GM23338 (cell line): ENCODE measurements around the gene TNS3. TPM values are rescaled to one million over a fixed set of nuclear protein-coding genes. Genes with fewer than 3 reads are reported as not detected.

Experiments used
- ATAC-seq: fragments of 200-7000 bp; cut with Tn5 transposase; 3 replicates; pipeline ENCODE4 v1.9.1; 2020
- DNase-seq: peaks from one replicate; pipeline ENCODE4 v3.0.0-alpha.2; 2015; ENCODE audit warnings: low spot score
- H2AFZ ChIP-seq: fragments of 200-600 bp; sonication (generic); 2 replicates; pipeline ENCODE4 v1.8.0; 2016; ENCODE audit warnings: antibody characterized with exemption, mild to moderate bottlenecking, moderate library complexity
- H3F3A ChIP-seq: fragments of 200-600 bp; sonication (generic); replicated peaks from 2 replicates; pipeline ENCODE4 v1.8.0; 2017; ENCODE audit warnings: antibody characterized with exemption, mixed run types, low read depth
- H3K27ac ChIP-seq: fragments of 200-600 bp; sonication (generic); 2 replicates; pipeline ENCODE4 v1.6.1; 2016; ENCODE audit warnings: low read depth
- H3K27me3 ChIP-seq: fragments of 200-600 bp; sonication (generic); 2 replicates; pipeline ENCODE4 v1.8.0; 2016; ENCODE audit warnings: mild to moderate bottlenecking, mixed run types, moderate library complexity; ENCODE audit not compliant: insufficient read depth
- H3K36me3 ChIP-seq: fragments of 200-600 bp; sonication (generic); 2 replicates; pipeline ENCODE4 v1.8.0; 2016; ENCODE audit warnings: mild to moderate bottlenecking; ENCODE audit not compliant: insufficient read depth
- H3K4me1 ChIP-seq: fragments of 200-600 bp; sonication (generic); 2 replicates; pipeline ENCODE4 v1.8.0; 2016; ENCODE audit warnings: mild to moderate bottlenecking, moderate library complexity; ENCODE audit not compliant: insufficient read depth
- H3K4me2 ChIP-seq: fragments of 200-600 bp; sonication (generic); 2 replicates; pipeline ENCODE4 v1.7.1; 2017; ENCODE audit warnings: mixed run types
- H3K4me3 ChIP-seq: fragments of 200-600 bp; sonication (generic); 2 replicates; pipeline ENCODE4 v1.6.1; 2016; ENCODE audit warnings: mixed run types
- H3K79me2 ChIP-seq: fragments of 200-600 bp; sonication (generic); replicated peaks from 2 replicates; pipeline ENCODE4 v1.8.0; 2017; ENCODE audit warnings: mild to moderate bottlenecking; ENCODE audit not compliant: insufficient read depth
- H3K9me2 ChIP-seq: fragments of 200-600 bp; sonication (generic); 2 replicates; pipeline ENCODE4 v1.8.0; 2017; ENCODE audit not compliant: insufficient read depth
- H4K20me1 ChIP-seq: fragments of 200-600 bp; sonication (generic); replicated peaks from 2 replicates; pipeline ENCODE4 v1.8.0; 2017; ENCODE audit warnings: mild to moderate bottlenecking; ENCODE audit not compliant: insufficient read depth
- H3K27ac Mint-ChIP-seq: 2 replicates; pipeline ENCODE4 v1.8.0; 2020; ENCODE audit warnings: inconsistent platforms, mild to moderate bottlenecking, moderate library complexity, mixed read lengths
- H3K27me3 Mint-ChIP-seq: 3 replicates; pipeline ENCODE4 v1.8.0; 2022; ENCODE audit warnings: low read depth, mild to moderate bottlenecking, moderate library complexity, mixed read lengths, inconsistent platforms; ENCODE audit not compliant: insufficient read depth, poor library complexity
- H3K36me3 Mint-ChIP-seq: 3 replicates; pipeline ENCODE4 v1.8.0; 2021; ENCODE audit warnings: low read depth, mild to moderate bottlenecking, inconsistent platforms, moderate library complexity, mixed read lengths
- H3K4me1 Mint-ChIP-seq: 3 replicates; pipeline ENCODE4 v1.8.0; 2020; ENCODE audit warnings: mild to moderate bottlenecking, inconsistent platforms, mixed read lengths
- H3K4me3 Mint-ChIP-seq: 3 replicates; pipeline ENCODE4 v1.8.0; 2021; ENCODE audit warnings: moderate library complexity, mild to moderate bottlenecking, inconsistent platforms, mixed read lengths
- H3K9me3 Mint-ChIP-seq: 3 replicates; pipeline ENCODE4 v1.8.0; 2020; ENCODE audit warnings: moderate library complexity, mild to moderate bottlenecking, inconsistent platforms, mixed read lengths
- CREB1 ChIP-seq: fragments of 250-450 bp; sonication (Bioruptor Pico); IDR thresholded peaks from 2 replicates; pipeline ENCODE4 v1.5.0; 2020; ENCODE audit warnings: low read depth, mild to moderate bottlenecking, moderate library complexity
- CTCF ChIP-seq, 2 experiments: fragments of 200-600 bp in 1 of 2; sonication (generic) in 1 of 2; conservative IDR thresholded peaks; 2 replicates each; pipeline versions ENCODE4 v1.5.1 to v1.6.1; 2016 to 2017; ENCODE audit warnings: antibody characterized with exemption in 2 of 2, low read depth in 2 of 2, mild to moderate bottlenecking in 2 of 2, moderate library complexity in 1 of 2
- ETS1 ChIP-seq: IDR thresholded peaks from 2 replicates; pipeline ENCODE4 v1.6.1; 2016; ENCODE audit warnings: antibody characterized with exemption
- EZH2 ChIP-seq: fragments of 200-600 bp; sonication (generic); IDR thresholded peaks from one replicate; pipeline ENCODE4 v1.8.0; 2017; ENCODE audit warnings: antibody characterized with exemption, mild to moderate bottlenecking, low read depth; ENCODE audit not compliant: unreplicated experiment
- EZH2phosphoT487 ChIP-seq: fragments of 200-600 bp; sonication (generic); IDR thresholded peaks from one replicate; pipeline ENCODE4 v1.8.1; 2018; ENCODE audit warnings: antibody characterized with exemption; ENCODE audit not compliant: unreplicated experiment
- JUNB ChIP-seq: IDR thresholded peaks from one replicate; pipeline ENCODE4 v1.6.1; 2016; ENCODE audit warnings: antibody characterized with exemption; ENCODE audit not compliant: unreplicated experiment
- NANOG ChIP-seq: IDR thresholded peaks from 2 replicates; pipeline ENCODE4 v1.6.1; 2016; ENCODE audit warnings: antibody characterized with exemption, borderline replicate concordance
- POLR2AphosphoS5 ChIP-seq: IDR thresholded peaks from 2 replicates; pipeline ENCODE4 v1.6.1; 2016; ENCODE audit warnings: antibody characterized with exemption, low read depth
- REST ChIP-seq: IDR thresholded peaks from one replicate; pipeline ENCODE4 v1.6.1; 2018; ENCODE audit warnings: antibody characterized with exemption; ENCODE audit not compliant: unreplicated experiment
- STAT1 ChIP-seq: IDR thresholded peaks from one replicate; pipeline ENCODE4 v1.6.1; 2016; ENCODE audit warnings: antibody characterized with exemption; ENCODE audit not compliant: unreplicated experiment
- ZNF114 ChIP-seq: fragments of 250-450 bp; sonication (Bioruptor Pico); IDR thresholded peaks from 2 replicates; pipeline ENCODE4 v1.5.0; 2020; ENCODE audit warnings: mild to moderate bottlenecking, moderate library complexity
- ZNF331 ChIP-seq: fragments of 250-450 bp; sonication (Bioruptor Pico); IDR thresholded peaks from 2 replicates; pipeline ENCODE4 v1.5.0; 2020; ENCODE audit warnings: low read depth, mild to moderate bottlenecking, moderate library complexity
- ZNF462 ChIP-seq: fragments of 250-450 bp; sonication (Bioruptor Pico); IDR thresholded peaks from 2 replicates; pipeline ENCODE4 v1.5.0; 2020; ENCODE audit warnings: mild to moderate bottlenecking, moderate library complexity
- polyA plus RNA-seq: library from polyadenylated mRNA; unstranded; fragments of >200 nt; fragmentation: Nextera tagmentation; extraction: Ambion mirVana; gene quantifications from 2 replicates; pipeline ENCODE4 v1.2.1, GENCODE V29; 2016
- total RNA-seq: library from RNA; depleted of rRNA; stranded (reverse); fragments of >200 nt; shearing (Covaris generic); gene quantifications from 2 replicates; pipeline ENCODE4 v1.2.3, GENCODE V29; 2014

Gene TNS3
- total and polyA plus RNA-seq, 2 experiments from 2014 or later = 6.2 to 28.7 TPM

- Histone ChIP-seq H3K36me3 (no peaks in the 10 kb centered on the region), H3K4me3 (no peak overlapping the region), H3K27ac (no peak overlapping the region), H3K27me3 (peaks cover 19% of the 10 kb centered on the region), H3K79me2 (no peaks in the 10 kb centered on the region), H3K4me1 (peaks cover 22% of the 10 kb centered on the region), H3K9me2 (no peaks in the 10 kb centered on the region), H2AFZ (no peak overlapping the region), H3F3A (peaks cover 4% of the 10 kb centered on the region; the same call in 1 of the 2 replicates), H3K4me2 (no peak overlapping the region), H4K20me1 (no peaks in the 10 kb centered on the region)
- DNase-seq (no peak), ATAC-seq (no peak)
- no peaks in the 10 kb centered on the region for H3K36me3 Mint-ChIP-seq
- H3K9me3 Mint-ChIP-seq = peaks cover 10% of the 10 kb centered on the region
- H3K27ac Mint-ChIP-seq = no peak overlapping the region
- peaks cover 25% of the 10 kb centered on the region for H3K27me3 Mint-ChIP-seq
- no peak overlapping the region for H3K4me3 Mint-ChIP-seq
- TF ChIP-seq EZH2phosphoT487 (no peak), ZNF462 (CRISPR knock-in tag) (no peak), POLR2AphosphoS5 (no peak), EZH2 (no peak), CREB1 (CRISPR knock-in tag) (no peak), JUNB (no peak), ETS1 (no peak), REST (no peak), NANOG (no peak), ZNF331 (no peak), ZNF114 (CRISPR knock-in tag) (no peak), STAT1 (no peak), CTCF (conservative IDR thresholded peaks at IDR 0.05; ENCODE audit: low read depth in 2 of 2) (no peak)
- peaks cover 30% of the 10 kb centered on the region for H3K4me1 Mint-ChIP-seq
These were observed 5.4 kb upstream of the TNS3 start for GRCh38 chr7:47587351-47587750.
